Upper lobe of right lung (tissue), 1 donor: ENCODE results near the gene DIS3L2. TPM values are rescaled to one million over a fixed set of nuclear protein-coding genes. Genes with fewer than 3 reads are reported as not detected.
A peak's percentile ranks its signal among the peaks of the same experiment; 100 is the strongest.

Experiments
- ATAC-seq: fragments of 200-7000 bp; cut with Tn5 transposase; one replicate; pipeline ENCODE4 v1.9.1; 2020; ENCODE audit warnings: mild to moderate bottlenecking, moderate library complexity
- DNase-seq: peaks from one replicate; pipeline ENCODE4 v3.0.0-alpha.2; 2020
- H3K27ac ChIP-seq: fragments of 200-600 bp; one replicate; pipeline ENCODE4 v1.8.0; 2022
- H3K27me3 ChIP-seq: fragments of 200-600 bp; one replicate; pipeline ENCODE4 v1.8.0; 2022; ENCODE audit warnings: mild to moderate bottlenecking
- H3K36me3 ChIP-seq: fragments of 200-600 bp; one replicate; pipeline ENCODE4 v1.8.0; 2022
- H3K4me1 ChIP-seq: fragments of 200-600 bp; one replicate; pipeline ENCODE4 v1.8.0; 2022
- H3K4me3 ChIP-seq: fragments of 200-600 bp; one replicate; pipeline ENCODE4 v1.8.0; 2022; ENCODE audit warnings: mild to moderate bottlenecking
- H3K9me3 ChIP-seq: fragments of 200-600 bp; one replicate; pipeline ENCODE4 v1.8.0; 2022
- intact Hi-C: fragments of 100-400 bp; cut with DNase I; formaldehyde crosslinking; loops from one replicate; pipeline ENCODE4 v1.11.0; 2022
- total RNA-seq: library from RNA; stranded (reverse); fragmentation: NEBNext Ultra II Directional; extraction: Animal tissue kit (Norgen Biotek cat#: 25700); gene quantifications from one replicate; pipeline ENCODE4 v1.2.1, GENCODE V29; 2021
- TF ChIP-seq, protein P1 (sequence below): fragments of 200-600 bp; IDR thresholded peaks from one replicate; pipeline ENCODE4 v1.8.0; 2022; ENCODE audit warnings: antibody characterized with exemption
- donor health status: DM: no; HTN: yes; CAD: no; lungs with severe emphysema.

The DIS3L2 gene
- total RNA-seq, 1 donor from 2014 or later: 35.8 TPM

- Histone ChIP-seq H3K27ac (peak overlapping the region; percentile 75), H3K36me3 (no peaks in the 10 kb centered on the region), H3K27me3 (no peaks in the 10 kb centered on the region), H3K9me3 (no peaks in the 10 kb centered on the region), H3K4me3 (no peak overlapping the region), H3K4me1 (peaks cover 16% of the 10 kb centered on the region)
- intact Hi-C loops: no loop called here
- DNase-seq (peak; percentile 75), ATAC-seq (peak; percentile 93)
- TF ChIP-seq, protein P1, sequence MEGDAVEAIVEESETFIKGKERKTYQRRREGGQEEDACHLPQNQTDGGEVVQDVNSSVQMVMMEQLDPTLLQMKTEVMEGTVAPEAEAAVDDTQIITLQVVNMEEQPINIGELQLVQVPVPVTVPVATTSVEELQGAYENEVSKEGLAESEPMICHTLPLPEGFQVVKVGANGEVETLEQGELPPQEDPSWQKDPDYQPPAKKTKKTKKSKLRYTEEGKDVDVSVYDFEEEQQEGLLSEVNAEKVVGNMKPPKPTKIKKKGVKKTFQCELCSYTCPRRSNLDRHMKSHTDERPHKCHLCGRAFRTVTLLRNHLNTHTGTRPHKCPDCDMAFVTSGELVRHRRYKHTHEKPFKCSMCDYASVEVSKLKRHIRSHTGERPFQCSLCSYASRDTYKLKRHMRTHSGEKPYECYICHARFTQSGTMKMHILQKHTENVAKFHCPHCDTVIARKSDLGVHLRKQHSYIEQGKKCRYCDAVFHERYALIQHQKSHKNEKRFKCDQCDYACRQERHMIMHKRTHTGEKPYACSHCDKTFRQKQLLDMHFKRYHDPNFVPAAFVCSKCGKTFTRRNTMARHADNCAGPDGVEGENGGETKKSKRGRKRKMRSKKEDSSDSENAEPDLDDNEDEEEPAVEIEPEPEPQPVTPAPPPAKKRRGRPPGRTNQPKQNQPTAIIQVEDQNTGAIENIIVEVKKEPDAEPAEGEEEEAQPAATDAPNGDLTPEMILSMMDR: peak; percentile 36
These were observed 353.8 kb downstream of the DIS3L2 start for GRCh38 chr2:232315049-232315922.

GRCh38 chr2:232315923-232316299 is 354.4 kb downstream of the DIS3L2 start:
- ATAC-seq: no peak
- intact Hi-C loops: no loop called here
- Histone ChIP-seq H3K27me3 (no peaks in the 10 kb centered on the region), H3K36me3 (no peaks in the 10 kb centered on the region), H3K27ac (peak overlapping the region; percentile 75), H3K9me3 (no peaks in the 10 kb centered on the region), H3K4me3 (no peak overlapping the region), H3K4me1 (peaks cover 16% of the 10 kb centered on the region)
- no peak for DNase-seq
- TF ChIP-seq, protein P1: no peak

DNA sequence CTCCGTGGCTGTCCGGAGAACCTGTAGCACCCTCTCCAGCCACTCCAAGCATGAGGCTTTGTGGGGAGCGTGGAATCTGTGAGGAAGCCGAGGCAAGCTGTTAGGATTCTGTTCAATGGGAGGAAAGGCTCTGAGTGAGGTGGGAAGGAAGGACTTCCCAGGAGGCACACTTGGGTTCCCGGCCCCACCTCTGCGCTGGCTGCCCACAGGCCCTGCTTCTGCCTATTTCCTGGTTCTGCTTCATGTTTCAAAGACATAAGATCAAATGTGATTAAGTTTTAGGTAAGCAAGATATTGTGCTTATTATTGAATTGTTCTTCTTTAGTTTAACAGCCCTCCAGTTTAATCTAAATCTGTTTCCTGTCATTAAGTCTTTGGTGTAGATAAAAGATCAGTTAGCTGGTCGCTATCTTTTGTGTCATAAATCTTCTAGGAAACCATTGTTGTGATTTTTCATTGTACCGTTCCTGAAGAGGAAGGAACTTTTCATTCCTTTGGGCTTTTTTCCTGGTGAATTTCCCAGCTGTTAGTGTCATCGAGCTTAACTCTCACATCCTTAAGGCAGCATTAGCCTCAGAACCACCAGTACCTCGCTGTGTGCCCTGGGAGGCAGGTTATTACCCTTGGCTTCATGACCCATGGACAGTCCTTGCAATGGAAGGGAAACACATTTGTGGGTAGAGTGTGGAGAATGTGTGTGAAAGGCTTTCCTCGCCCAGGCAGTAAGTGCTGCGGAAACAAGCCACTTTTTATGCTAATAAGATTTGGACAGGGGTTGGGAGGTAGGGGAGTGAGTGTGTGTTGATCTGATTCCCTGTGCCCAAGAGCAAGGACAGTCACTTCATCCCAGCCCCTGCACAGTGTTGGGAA is 355.2 kb downstream of the DIS3L2 start:
- no peaks in the 10 kb centered on the region for H3K27me3 ChIP-seq
- no peaks in the 10 kb centered on the region for H3K9me3 ChIP-seq
- ATAC-seq (peak; percentile 5), DNase-seq (no peak)
- no peak overlapping the region for H3K4me3 ChIP-seq
- TF ChIP-seq, protein P1: no peak
- H3K27ac ChIP-seq: peak overlapping the region; percentile 75
- H3K4me1 ChIP-seq: peaks cover 16% of the 10 kb centered on the region
- H3K36me3 ChIP-seq: no peaks in the 10 kb centered on the region
- intact Hi-C loops: no loop called here

GRCh38 chr2:232318169-232318855 is 356.8 kb downstream of the DIS3L2 start:
- Histone ChIP-seq H3K27ac (no peak overlapping the region), H3K27me3 (no peaks in the 10 kb centered on the region), H3K36me3 (no peaks in the 10 kb centered on the region), H3K9me3 (no peaks in the 10 kb centered on the region), H3K4me1 (peaks cover 16% of the 10 kb centered on the region), H3K4me3 (no peak overlapping the region)
- TF ChIP-seq, protein P1: no peak
- DNase-seq (no peak), ATAC-seq (no peak)
- intact Hi-C loops: no loop called here

DNA sequence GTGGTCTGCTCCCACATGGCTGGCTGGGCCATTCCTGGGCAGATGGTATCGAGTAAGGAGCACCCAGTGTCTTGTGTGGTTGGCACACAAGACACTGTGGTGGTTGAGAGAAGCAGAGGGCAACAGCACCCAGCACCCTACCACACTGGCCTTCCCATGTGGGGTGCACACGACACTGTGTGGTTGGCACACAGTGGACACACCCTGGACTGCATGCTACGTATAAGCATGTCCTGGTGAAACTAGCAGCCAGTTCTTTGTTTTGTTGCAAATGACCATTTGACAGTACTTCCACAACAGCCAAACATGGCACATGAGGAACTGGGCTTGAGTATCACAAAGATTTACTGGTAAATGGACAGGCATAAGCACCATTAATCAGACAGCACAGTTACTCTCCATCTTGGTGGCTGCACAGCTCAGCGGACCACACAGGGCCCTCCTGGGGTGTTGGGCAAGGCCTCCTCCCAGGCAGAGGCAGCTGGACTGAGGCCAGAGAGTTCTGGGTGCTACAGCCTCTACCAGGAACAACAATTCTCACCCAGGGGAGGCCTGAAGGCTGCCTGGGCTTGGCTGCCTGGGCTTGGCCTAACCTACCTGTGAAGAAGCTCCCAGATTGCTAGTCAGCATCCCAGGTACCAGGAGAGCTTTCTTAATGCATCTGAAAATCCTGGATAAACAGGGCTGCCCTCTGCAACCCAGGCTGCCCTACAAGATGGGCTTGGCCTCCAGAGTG is 357.7 kb downstream of the DIS3L2 start:
- TF ChIP-seq, protein P1: no peak
- no peak for DNase-seq
- Histone ChIP-seq H3K27ac (no peak overlapping the region), H3K27me3 (no peaks in the 10 kb centered on the region), H3K36me3 (no peaks in the 10 kb centered on the region), H3K4me3 (no peak overlapping the region), H3K4me1 (peaks cover 16% of the 10 kb centered on the region), H3K9me3 (no peaks in the 10 kb centered on the region)
- peak; percentile 6 for ATAC-seq
- intact Hi-C loops: no loop called here
